HG03558 (cell line): ENCODE results near the gene TMUB1.

Source experiments
- ATAC-seq: cut with Tn5 transposase; IDR thresholded peaks from one replicate; pipeline ENCODE4 v1.9.1; 2021; ENCODE audit warnings: moderate number of reproducible peaks; ENCODE audit not compliant: unreplicated experiment; ENCODE audit errors: extremely low read depth

Gene TMUB1

DNA sequence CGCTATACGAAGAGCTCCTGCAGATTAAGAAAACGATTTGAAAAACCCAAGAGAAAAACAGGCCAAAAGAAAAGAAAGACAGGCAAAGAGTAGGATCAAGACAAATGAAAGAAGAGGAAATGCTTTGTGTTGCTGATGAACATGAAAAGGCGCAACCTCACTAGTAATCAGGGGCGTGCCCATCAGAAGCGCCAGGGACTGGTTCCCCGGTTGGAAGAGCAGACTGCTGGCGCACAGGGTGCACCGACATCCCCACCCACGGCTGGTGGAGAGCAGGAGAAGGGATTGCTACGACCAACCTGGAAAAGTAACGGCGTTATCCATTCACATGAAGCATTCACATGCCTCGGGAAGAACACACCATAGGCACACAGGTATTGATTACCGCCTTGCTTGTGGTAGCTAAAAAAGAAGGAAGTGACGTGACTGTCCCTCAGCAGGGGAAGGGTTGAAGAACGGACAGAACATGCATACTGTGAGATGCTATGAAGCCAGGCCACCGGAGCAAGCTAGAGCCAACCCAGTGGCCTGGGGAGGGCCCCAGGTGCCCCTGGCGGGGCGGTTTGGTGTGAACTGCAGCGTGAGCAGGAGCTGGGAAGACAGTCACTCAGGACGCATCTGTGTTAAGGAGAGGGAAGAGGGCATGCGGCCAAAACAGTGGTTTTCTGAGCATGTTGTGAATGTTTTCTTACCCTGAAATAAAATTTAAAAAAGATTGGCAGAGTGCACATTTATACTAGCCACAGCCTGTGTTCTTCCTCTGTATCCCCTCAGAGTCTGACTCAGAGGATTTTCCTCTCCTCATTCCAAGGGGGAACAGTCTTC lies 21.3 kb upstream of the TMUB1 start:
- ATAC-seq: no peak

DNA sequence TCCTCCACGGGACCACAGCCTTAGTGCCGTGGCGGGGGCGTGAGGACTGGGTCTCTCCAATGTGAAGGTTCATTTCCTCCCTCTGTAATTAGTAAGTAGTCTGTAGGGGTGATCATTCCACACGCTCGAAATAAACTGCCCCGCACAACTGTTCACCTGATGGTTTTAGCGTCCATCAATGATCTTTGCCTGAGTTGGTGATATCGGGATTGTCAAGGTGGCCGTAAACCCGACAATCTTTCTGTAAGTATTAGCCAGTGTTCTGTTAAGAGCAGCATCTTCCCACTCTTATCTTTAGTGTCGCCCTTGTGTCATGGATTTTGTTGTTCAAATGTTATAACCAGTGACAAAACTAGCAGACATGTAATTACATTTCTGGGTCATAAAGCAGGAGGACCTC lies 20.7 kb upstream of the TMUB1 start:
- no peak for ATAC-seq

DNA sequence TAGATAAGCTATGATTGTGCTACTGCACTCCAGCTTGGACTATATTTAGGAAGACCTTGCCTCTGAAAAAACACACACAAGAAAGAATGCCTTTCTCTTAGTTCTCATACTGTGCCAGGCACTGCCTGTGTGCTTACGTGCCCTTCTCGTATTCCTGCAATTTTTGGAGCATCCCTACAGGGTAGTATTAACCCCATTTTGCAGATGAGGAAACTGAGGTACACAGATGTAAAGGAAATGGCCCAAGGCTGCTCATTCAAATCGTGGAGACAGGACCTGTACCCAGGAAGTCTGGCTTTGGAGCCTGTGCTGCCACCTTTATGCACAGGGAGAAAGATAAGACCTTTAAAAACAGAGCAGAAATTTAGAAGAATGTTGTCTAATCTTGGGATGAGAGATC lies 19.7 kb upstream of the TMUB1 start:
- no peak for ATAC-seq

DNA sequence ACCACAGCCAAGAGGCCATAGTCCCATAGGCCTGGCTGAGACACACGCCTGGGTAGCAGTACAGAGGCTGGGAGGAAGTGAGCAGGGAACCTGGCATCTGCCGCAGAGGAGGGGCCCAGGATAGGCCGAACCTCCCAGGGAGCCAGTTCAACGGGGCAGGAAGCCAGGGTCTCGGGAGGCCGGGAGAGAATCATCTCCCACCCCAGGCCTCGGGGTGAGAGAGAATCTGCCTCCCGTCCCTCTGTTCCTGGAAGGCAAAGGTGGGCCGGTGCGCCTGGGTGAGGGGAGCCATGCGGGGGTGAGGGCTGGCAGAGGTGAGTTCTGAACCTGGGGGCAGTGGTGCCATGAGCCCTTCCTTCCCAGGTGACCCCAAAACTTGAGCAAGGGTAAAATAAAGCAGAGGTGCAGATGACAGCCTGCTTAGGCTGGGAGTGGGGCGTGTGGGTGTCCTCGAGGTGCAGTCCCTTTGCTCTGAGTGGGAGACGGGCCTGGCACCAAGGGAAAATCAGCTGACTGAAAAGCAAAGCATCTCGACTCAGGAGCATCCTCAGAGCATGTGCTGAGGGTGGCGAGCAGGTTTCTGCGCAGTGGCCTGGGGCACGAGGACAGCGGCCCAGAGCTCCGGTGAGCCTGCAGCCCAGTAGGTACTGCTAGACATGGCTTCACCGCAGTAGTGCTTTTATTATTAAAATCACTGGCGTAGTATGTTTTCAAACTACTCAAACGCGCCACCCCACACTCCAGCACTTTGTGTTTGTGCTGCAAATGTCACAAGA lies 18.5 kb upstream of the TMUB1 start:
- no peak for ATAC-seq

DNA sequence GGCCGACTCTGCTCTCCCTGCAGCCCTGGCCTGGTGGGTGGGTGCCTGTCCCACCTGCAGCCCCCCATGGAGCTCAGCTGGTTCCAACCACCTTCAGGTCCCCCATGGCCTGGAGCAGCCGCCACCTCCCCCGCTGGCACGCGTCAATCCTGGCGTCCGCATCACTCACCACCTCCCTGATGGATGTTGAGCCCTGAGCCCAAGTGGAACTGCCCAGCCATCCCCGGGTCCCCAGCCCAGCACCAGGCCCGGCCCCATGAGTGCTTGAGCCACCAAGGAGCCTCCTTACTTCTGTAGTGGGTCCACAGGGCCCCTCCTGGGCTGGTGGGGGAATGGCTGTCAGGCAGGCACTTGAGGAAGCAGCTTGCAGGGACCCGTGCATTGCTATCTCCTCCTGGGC lies 17.6 kb upstream of the TMUB1 start:
- ATAC-seq: no peak

DNA sequence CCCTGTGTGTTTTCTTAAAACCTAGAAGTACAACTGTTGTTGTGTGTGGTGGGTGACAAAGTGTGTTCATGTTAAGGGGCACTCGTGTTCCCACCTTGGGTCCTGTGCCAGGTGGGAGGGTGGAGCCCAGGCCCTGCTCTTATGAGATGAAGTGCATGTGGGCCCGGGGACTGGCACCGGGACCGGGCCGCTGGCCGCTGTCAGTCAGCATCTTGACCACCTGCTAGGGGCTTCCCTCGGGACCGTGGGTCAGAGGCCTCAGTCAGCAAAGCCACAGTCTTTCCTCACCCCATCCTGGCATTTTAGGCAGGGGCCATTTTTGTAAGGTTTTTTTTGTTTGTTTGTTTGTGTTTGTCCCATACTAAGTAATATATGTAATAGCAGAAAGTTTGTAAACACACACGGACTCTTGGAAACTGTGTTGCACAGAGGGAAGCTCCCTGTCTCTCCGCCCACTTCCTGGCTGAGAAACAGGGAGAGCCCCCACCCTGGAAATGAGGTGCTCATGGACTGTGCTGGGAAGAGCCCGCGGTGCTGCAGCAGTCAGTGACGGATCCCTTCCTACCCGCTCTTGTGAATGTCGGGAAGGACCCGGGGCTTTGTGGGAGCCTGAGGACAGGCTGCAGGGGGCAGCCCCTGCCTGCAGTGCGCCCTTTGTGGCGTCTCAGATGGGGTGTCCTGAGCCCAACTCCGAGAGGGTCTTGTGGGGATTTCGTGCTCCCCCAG lies 16.4 kb upstream of the TMUB1 start:
- ATAC-seq: no peak

DNA sequence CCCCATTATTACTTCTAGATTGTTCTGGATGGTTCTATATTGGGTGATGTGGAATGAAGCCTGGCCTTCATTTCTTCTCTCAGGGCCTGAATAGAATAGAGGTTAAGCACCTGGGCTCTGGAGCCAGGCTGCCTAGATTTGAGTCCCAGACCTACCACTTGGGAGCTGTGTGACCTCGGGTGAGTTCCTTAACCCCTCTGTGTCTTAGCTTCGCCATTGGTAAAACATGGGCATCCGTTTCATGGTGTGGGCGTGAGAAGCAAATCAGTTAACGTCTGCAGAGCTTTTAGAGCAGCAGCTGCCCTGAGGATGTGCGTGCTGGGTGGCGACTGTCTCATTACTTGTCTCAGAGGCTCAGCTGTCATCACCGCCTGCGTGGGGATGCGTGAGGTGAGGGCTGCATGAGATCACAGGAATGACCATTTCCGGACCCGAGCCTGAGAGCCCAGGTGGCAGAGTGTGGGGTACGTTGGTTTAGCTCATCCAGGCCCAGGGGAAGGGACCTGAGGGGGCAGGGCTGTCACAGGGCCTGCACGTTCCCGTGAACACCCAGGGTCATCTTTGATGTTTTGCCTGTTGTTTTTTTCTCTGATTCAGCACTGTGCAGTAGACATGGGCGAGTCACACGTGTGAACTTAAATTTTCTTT lies 12.7 kb upstream of the TMUB1 start:
- ATAC-seq: no peak

DNA sequence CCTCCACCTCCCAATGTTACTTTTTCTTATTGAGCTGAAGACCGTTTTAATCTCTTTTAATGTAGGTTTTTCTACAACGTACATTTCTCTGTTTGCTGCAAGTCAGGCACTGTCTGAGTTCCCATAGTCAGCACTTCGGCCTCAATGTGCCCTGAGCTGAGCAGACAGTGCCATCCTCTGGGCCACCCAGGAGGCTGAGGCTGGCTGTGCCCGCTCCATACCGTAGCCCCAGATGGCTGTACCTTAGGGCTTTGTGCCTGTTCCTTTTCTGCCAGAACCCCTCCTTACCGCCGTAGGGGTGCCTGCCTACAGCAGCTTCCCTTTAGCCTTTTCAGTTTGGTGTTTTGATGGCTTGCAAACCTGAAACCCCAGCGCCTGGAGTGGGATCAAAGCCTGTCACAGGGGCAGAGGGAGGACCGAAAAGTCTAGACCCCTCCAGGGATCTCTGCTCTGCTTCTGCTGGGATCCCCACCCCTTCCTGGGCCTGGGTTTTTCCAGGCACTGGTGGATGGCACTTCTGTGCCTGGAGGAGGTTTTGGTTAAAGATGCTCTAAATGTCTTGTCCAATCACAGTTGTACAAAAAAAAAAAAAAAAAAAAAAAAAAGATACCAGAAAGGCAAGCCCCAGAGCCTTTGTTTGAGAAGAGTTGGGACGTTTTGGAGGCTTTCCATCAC lies 12.0 kb upstream of the TMUB1 start:
- ATAC-seq: no peak

DNA sequence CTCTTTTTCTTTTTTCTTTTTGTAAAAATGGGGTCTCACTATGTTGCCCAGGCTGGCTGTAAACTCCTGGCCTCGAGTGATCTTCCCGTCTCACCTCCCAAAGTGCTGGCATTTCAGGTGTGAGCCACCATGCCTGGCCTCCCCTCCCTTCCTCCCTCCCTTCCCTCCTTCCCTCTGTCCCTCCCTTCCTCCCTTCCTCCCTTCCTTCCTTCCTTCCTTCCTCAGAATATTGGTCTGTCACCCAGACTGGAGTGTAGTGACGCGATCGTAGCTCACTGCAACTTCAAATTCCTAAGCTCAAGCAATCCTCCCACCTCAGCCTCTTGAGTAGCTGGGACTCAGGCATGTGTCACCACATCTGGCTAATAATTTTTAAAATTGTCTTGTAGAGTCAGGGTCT lies 11.4 kb upstream of the TMUB1 start:
- ATAC-seq: no peak

DNA sequence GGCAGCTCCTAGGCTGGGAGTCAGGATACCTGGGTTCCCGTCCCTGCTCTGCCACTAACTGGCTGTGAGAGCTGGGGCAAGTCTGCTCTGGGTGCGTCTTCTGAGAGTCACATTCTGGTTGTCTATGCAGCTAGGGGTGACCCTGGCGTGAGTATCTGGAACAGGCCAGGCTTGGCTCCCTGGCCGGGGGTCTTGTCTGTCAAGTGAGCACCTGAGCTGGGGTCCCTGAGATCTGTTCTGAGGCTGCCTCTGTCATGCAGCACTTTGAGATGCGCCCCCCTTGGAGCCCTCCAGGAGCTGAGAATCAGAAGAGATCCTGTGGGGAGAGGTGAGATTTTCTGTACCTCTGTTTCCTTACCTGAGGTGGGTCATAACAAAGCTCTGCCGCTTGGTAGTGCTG lies 10.5 kb upstream of the TMUB1 start:
- no peak for ATAC-seq

DNA sequence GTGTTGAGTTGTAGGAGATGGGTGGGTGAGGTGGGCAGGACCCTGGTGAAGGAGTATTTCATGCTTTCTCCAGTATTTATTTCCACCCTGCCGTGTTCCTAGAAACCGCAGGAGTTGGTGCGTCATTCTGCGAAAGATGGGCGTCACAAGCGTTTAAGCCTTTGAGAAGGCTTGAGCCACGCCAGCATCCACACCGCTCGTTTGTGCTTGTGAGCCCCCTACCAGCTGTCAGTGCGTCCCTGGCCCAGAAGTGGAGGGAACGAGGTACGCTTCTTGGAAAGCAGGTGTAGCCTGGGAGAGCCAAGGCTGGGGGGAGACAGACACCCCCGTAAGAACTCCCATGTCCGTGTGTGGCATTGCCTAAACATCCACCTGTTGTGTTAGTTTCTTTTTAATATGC lies 8.7 kb upstream of the TMUB1 start:
- no peak for ATAC-seq

DNA sequence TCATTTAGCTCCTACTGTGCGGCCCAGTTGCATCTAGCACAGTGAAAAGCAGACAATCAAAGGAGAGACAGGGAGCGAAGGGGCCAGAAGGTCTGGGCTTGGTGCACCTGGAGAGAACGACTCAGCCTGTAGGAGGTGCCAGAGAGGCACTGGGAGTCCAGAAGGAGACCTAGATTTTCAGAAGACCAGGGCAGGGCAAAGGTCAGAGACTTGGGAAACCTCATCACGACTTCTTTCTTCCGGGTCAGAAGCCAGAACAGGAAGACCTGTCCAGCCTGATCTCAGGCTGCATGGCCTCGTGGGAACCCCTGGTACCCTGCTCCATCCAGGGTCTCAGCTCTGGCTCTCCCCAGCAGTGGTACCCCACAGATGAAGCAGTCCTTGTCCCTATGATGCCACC lies 8.1 kb upstream of the TMUB1 start:
- no peak for ATAC-seq

DNA sequence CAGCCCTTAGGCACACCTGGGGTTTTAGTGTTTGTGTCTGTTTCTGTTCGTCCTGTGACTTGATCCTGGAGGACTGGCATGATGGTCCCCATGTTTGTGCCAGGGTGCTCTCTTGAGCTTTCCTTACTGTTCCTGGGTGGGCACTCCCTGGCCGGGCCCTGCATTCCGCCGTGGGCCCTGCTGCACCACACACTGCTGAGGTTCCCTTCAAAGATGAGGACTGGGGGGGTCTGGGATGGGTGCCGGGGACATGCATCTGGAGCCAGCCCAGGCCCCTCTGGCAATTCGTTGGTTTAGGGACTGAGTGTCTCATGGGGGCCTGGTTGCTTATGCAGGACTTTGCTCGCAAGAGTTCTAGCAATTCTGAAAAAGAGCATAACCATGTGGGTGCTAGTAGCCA lies 7.7 kb upstream of the TMUB1 start:
- no peak for ATAC-seq

DNA sequence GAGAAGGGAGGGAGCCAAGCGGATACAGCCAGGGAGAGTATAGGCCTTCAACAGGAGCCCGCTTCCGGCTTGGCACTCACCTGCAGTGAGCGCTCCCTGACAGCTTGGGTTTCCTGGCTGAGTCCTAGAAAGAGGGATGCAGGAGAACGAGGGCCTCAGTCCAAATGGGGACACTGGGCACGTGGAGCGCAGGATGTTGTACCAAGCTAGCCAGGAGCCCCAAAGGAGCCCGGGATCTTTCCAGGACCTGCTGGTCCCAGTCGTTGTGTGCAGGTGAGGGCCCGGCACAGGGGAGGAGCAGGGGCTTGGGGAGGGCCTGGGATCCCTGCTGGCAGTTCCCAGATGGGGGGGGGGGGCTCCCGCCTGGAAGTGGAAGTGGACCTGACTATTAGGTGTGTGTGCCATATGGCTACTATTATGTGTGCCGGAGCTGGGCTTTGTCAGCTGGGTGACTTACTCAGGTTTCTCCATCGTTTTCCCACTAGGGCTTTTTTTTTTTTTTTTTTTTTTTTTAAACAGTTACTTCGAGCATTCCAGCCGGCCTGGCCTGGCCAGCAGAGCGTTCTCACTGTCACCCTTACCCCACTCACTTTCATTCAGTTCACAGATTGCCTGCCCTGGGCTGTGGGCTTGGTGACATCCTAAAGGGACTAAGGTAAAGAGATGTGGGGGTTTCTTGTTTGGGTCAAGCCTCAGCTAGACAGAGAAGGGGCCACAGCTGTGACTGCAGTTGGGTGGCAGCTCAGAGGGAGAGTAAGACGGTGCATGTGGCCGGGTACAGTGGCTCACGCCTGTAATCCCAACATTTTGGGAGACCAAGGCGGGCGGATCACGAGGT lies 6.8 kb upstream of the TMUB1 start:
- no peak for ATAC-seq

DNA sequence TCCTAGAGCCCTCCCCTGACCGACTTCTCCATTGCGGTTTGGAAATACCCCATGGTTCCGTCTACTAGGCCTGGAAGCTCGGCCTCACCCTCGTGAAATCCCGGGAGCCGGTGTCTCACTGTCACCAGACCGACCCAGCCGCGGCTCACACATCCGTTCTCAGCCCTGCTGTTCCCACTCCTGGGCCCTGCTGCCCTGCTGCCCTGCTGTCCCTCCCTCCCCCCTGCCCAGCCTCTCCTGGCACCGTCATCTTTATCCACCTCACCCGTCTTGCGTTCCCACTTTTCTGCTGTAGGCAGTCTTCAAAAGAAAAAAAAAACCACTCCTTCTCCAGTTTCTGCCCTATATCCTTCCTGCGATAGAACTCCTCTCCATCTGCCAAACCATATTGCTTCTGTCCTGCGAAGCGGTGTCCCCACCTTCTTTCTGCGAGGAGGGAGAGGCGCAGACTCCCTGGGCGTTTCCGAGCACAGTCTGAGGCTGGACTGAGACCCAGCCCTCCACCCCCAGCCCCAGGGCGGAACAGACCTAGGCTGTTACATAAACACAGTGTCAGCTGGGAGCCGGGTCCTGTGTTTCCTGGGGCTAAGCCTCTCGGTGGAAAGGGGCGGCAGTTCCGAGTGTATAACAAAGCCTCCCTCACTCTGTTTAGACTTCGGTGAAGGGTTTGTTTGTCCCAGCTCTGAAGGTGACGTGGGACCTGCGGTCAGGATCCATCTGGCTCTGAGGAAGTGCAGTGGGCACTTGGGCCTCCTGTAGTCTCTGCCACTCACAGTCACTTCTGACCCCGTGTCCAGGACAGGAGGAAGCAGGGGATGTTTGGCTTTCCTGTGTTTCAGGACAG lies 5.8 kb upstream of the TMUB1 start:
- no peak for ATAC-seq

DNA sequence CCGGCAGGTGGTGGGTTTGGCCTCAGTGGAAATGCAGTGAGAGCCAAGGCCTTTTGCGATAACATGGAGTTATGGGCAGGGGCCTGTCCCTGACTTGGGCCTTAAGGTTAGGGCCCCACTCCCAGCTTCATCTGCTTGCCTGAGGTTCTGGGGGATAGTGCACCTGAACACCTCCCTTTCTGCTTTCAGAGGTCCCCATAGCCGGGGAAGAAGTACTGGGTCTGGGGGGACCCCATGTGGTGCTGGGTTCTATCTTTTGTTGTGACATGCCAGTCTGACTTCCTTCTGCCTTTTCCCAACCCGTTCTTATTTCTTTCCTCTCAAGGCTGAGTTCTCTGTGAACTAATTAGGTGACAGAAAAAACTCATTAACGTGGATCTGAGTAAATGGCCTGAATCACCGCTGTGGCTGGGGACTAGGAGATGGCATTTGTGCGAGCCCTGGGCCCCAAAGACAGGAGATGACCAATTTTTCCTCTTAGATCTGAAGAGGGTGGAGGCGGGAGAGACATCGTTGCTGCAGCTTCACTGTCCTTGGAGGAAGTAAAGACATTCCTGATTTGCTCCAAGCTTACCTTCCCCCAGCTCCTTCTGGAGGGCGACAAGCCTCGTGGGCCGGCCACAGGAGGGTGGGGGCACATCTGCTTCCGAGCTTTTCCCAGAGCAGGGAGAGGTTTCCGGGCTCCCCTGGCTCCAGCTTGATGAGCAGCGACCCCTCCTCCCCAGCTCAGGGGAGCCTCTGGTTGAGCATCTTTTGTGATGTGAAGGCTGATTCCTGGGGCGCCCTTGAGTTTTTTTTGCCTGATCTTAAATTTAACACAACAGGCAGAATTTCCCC lies 4.9 kb upstream of the TMUB1 start:
- ATAC-seq: no peak

DNA sequence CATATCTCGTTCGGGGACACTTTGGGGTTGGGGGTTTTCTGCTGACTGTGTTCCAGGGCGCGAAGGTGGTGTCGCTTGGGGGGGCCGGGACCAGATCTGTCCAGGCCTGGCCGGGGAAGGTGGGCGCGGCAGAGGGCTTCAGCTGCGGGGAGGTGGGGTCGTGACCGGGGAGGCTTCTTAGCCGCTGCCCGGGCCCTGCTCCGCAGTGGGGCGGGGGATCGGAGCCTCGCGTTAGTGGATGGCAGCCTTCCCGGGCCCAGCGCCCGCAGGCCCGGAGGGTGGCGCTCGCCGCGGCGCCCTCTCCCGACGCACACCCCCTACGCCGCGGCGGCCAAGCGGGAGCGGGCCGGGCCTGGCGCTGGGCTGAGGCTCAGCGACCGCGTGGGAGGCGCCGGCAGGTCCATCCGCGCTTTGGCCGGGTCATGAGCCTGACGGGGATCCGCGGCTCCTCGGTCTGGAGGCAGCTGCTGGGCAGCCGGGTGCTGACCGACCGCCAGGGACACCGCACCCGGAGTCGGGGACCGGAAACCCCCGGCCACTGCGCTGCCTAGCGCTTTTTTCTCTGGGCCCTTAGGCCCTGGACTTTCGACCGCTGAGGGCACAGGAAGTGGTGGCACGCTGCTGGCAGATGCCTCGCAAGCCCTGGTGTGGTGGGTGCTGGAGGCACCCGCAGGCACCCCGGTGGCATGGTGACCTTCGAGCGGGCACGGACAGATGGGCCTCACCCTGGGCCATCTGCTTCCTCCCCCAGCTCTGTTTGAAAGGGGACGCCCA lies 4.1 kb upstream of the TMUB1 start:
- ATAC-seq: no peak
